ENCODE data around the gene TSPAN3.

Gene TSPAN3

DNA sequence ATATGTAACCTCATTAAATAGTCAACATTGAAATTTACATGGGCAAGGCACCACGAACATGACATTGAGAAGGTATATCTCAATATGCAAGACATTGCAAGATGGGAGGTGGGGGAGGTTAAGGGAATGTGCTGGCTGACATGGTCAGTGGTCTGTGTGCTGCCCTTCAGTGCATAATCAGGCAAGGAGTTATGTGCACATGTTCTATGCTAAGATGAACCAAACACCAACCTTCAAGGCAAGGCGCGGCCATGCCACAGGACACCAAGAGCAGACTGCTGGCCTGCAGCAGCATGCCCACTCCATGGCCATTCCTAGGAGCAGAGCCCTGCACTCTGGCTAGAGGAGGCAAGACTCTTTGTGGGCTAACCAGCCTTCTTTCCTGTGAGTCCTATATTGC lies 40.9 kb upstream of the TSPAN3 start:
- no peak overlapping the region for H3K4me3 ChIP-seq (replicated peaks; ENCODE audit: low read depth, low read length)
- TF ChIP-seq, protein P1, sequence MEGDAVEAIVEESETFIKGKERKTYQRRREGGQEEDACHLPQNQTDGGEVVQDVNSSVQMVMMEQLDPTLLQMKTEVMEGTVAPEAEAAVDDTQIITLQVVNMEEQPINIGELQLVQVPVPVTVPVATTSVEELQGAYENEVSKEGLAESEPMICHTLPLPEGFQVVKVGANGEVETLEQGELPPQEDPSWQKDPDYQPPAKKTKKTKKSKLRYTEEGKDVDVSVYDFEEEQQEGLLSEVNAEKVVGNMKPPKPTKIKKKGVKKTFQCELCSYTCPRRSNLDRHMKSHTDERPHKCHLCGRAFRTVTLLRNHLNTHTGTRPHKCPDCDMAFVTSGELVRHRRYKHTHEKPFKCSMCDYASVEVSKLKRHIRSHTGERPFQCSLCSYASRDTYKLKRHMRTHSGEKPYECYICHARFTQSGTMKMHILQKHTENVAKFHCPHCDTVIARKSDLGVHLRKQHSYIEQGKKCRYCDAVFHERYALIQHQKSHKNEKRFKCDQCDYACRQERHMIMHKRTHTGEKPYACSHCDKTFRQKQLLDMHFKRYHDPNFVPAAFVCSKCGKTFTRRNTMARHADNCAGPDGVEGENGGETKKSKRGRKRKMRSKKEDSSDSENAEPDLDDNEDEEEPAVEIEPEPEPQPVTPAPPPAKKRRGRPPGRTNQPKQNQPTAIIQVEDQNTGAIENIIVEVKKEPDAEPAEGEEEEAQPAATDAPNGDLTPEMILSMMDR (IDR thresholded peaks at IDR 0.05; ENCODE audit: low read length, missing control alignments), result no peak
- no peak for DNase-seq (ENCODE audit: low read depth)

DNA sequence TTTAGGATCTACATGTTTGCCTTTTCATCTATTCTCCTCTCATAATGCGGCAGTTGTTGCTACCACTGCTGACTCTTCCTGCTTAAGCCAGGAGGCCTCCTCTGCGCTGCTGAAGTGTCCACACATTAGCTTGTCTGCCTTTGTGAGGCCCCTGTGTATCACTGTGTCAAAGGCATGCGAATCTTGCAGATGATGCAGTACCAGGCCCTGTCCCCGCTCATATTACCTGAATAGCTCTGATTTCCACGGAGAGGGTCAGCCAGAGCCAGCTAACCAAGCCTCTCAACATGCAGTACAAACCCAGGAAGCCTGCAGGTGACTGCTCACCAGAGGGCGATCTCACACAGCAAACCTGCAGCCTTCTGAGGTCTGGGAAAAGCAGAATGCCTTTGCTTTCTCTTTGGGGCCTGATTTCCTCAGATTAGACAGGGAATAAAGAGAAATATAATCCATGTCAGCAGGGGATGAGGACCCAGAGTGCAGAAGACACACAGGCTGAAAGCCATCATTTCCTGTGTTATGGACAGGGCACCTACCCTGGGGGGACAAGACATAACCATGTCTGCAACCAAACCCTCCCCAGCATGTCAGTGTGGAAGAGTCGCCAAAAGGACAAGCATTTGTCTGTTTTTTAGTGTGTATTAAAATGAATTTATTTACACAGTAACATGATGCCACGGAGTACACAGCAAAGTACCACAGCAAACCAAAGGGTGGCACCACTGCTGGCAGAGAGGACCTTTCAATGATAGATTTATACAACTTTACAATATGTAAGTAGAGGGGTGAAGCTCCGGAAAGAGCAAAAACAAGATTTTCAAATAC lies 36.8 kb upstream of the TSPAN3 start:
- peak; percentile 73 for DNase-seq (ENCODE audit: low read depth)
- H3K4me3 ChIP-seq (replicated peaks; ENCODE audit: low read depth, low read length), result no peak overlapping the region
- TF ChIP-seq, protein P1 (IDR thresholded peaks at IDR 0.05; ENCODE audit: low read length, missing control alignments), result peak; percentile 83

DNA sequence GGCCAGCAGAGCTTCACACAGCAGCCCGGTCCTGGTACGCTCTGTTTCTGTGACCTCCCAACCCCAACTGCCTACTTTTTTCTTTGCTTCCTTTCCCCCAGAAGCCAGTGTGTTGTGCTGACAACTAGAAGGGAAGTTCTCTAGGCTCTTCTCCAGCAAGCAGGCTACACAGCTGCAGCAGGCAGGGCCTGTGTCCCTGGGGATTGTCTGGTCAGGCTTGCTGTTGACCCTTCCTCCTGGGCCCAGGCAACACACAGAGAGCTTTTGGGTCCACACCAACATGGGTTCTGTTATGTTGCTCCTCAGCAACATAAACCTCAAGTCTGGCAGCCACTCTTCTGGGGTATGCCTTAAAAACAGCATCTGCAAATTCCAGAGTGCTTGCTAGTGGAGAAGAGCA lies 36.2 kb upstream of the TSPAN3 start:
- TF ChIP-seq, protein P1 (IDR thresholded peaks at IDR 0.05; ENCODE audit: low read length, missing control alignments), result no peak
- peak; percentile 52 for DNase-seq (ENCODE audit: low read depth)
- no peak overlapping the region for H3K4me3 ChIP-seq (replicated peaks; ENCODE audit: low read depth, low read length)

DNA sequence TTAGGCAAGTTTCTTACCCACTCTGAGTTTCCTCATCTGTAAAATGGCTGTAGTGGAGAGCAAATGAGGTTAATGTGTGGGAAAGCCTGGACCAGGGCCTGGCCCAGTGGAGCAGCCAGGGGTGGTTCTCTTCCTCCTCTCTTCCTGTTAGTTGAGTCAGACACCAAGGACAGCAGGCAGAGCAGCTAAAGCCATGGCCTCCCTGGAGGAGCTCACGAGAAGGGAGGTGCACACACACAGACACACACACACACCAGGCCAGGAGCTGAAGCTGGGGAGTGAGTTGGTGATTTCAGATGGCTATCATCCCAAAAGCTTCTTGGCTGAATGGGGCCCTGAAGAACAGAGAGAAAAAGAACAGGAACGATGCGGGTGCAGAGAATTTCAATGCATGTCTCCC lies 33.2 kb upstream of the TSPAN3 start:
- TF ChIP-seq, protein P1 (IDR thresholded peaks at IDR 0.05; ENCODE audit: low read length, missing control alignments), result no peak
- no peak overlapping the region for H3K4me3 ChIP-seq (replicated peaks; ENCODE audit: low read depth, low read length)
- DNase-seq (ENCODE audit: low read depth), result peak; percentile 65

DNA sequence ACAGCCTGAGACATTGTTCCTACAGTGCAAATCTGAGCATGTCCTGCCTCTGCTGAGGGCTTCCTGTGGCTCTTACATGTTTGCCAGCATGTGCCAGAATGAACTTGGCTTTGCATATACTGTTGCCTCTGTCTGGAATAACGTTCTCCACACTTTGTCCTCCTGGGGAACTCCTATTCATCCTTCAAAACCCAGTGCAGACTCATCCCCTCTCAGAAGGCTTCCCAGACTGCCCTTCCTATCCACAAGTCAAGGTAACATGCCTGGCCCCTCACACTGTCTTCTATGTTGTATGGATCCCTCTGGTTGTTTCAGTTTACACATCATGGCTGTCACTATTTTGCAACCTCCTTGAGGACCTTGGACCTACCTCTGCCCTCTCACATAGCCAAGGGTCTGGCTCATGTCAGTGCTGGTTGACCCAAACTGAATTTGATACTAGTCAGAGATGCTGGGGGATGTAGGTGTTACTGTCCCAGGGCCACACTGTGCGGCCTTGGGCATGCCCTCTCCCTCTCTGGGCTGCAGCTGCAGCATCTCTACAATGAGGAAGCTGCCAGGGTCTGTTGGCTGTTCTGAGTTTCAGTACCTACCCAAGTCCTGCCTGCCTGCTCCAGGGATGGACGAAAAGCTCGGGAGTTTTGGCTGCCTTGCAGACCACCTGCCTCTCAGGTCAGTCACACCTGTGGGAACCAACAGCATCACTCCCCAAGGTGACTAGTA lies 29.0 kb upstream of the TSPAN3 start:
- H3K4me3 ChIP-seq (replicated peaks; ENCODE audit: low read depth, low read length), result no peak overlapping the region
- no peak for DNase-seq (ENCODE audit: low read depth)
- TF ChIP-seq, protein P1 (IDR thresholded peaks at IDR 0.05; ENCODE audit: low read length, missing control alignments), result no peak

DNA sequence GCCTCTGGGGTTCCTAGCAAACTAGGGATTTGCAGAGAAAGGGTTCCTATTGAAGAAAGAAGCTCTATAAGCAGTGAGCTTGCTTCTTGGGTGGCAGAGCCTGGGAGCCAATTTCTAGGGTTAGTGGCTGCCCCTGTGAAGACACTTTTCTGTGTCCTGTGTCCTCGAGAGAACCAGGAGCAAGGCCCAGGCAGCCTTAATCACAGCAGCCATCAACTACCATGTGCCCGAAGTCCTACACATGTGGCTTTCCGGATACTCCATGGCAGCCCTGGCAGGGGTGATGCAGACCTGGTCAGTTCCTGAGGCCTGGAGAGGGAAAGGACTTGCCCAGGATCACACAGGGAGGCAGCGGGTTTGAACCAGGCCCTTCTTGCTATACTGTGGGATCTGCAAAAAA lies 27.7 kb upstream of the TSPAN3 start:
- DNase-seq (ENCODE audit: low read depth), result no peak
- no peak overlapping the region for H3K4me3 ChIP-seq (replicated peaks; ENCODE audit: low read depth, low read length)
- TF ChIP-seq, protein P1 (IDR thresholded peaks at IDR 0.05; ENCODE audit: low read length, missing control alignments), result no peak

Measured in fibroblast of pulmonary artery (primary cell).